ENCODE data around the gene CLCN7.

GRCh38 chr16:1464196-1464893 lies 10.5 kb downstream of the CLCN7 start:
- TF ChIP-seq EZH2 (IDR thresholded peaks at IDR 0.05; ENCODE audit: low read depth, unreplicated experiment): no peak
- TF ChIP-seq CTCF (conservative IDR thresholded peaks at IDR 0.05; ENCODE audit: low read depth in 2 of 2): no peak
- no peak for TF ChIP-seq POLR2AphosphoS5 (IDR thresholded peaks at IDR 0.05; ENCODE audit: low read depth)
- TF ChIP-seq EZH2phosphoT487 (IDR thresholded peaks at IDR 0.05; ENCODE audit: unreplicated experiment): no peak
- no peak for TF ChIP-seq REST (IDR thresholded peaks at IDR 0.05; ENCODE audit: unreplicated experiment)
- TF ChIP-seq NANOG (IDR thresholded peaks at IDR 0.05; ENCODE audit: borderline replicate concordance): no peak
- no peak for TF ChIP-seq ETS1 (IDR thresholded peaks at IDR 0.05)
- TF ChIP-seq ZNF462 (CRISPR knock-in tag; IDR thresholded peaks at IDR 0.05): no peak
- no peak for TF ChIP-seq JUNB (IDR thresholded peaks at IDR 0.05; ENCODE audit: unreplicated experiment)
- no peak for TF ChIP-seq CREB1 (CRISPR knock-in tag; IDR thresholded peaks at IDR 0.05; ENCODE audit: low read depth)
- TF ChIP-seq STAT1 (IDR thresholded peaks at IDR 0.05; ENCODE audit: unreplicated experiment): no peak

Measured in GM23338 (cell line).